ENCODE data around the gene KCNAB2.

DNA sequence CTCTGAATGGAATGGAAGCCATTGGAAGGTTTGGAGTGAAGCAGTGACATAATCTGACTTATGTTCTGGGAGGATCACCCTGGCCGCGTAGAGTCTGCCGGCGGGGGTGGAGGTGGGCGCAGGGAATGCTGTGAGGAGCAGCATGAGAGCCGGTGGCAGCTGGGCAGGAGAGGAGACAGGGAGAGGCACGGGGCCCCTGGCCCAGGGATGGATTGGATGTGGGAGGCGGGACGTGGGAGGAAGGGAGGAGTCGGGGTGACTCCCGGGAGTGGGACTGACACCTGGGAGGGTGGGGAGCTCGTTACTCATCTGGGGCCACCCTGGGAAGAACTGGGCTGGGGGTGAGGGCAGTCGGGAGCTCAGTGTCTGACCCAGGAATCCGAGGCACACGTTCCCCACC, 10.4 kb upstream of the KCNAB2 start:
- TF ChIP-seq CTCF (conservative IDR thresholded peaks at IDR 0.05; ENCODE audit: low read length) (no peak), EZH2phosphoT487 (IDR thresholded peaks at IDR 0.05; ENCODE audit: borderline replicate concordance) (no peak)
